Panc1 (cell line): ENCODE data around the gene LIPC.

Source experiments
- CTCF ChIP-seq: fragments of 450-650 bp; IDR thresholded peaks from 2 replicates; pipeline ENCODE4 v1.5.1; 2017; ENCODE audit warnings: mild to moderate bottlenecking
- POLR2AphosphoS5 ChIP-seq: IDR thresholded peaks from 2 replicates; pipeline ENCODE4 v1.6.1; 2012; ENCODE audit warnings: mild to moderate bottlenecking, low read depth, low read length, moderate library complexity
- TCF7L2 ChIP-seq: IDR thresholded peaks from 2 replicates; pipeline ENCODE4 v1.6.1; 2011; ENCODE audit warnings: mild to moderate bottlenecking, low read depth, low read length, inconsistent platforms
- TF ChIP-seq, protein P1 (sequence below), 2 experiments: IDR thresholded peaks; 2 replicates each; pipeline ENCODE4 v1.6.1; 2011 to 2012; ENCODE audit warnings: low read depth in 2 of 2, control low read depth in 1 of 2, low read length in 1 of 2, mild to moderate bottlenecking in 1 of 2, moderate library complexity in 1 of 2; ENCODE audit not compliant: insufficient read depth in 1 of 2

DNA sequence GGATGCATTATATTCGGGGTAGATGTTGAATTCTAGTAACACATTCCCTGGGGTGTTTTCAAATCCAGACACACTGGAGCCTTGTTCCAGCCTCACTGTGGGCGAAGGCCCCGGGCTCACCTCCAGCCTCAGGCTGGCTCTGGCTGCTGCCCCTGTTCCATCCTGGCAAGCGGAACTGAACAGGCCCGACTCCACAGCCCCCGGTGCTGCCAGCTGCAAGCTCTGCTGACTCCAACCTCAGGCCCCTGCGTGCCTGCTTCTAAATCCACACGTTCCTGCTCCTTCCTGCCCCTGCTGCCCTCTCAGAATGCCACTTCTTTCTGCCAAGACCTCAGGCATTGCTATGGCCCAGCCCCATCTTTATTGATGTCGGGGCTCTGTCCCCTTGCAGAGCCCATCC lies 90.6 kb downstream of the LIPC start:
- no peak for TF ChIP-seq CTCF
- no peak for TF ChIP-seq TCF7L2
- TF ChIP-seq, protein P1, sequence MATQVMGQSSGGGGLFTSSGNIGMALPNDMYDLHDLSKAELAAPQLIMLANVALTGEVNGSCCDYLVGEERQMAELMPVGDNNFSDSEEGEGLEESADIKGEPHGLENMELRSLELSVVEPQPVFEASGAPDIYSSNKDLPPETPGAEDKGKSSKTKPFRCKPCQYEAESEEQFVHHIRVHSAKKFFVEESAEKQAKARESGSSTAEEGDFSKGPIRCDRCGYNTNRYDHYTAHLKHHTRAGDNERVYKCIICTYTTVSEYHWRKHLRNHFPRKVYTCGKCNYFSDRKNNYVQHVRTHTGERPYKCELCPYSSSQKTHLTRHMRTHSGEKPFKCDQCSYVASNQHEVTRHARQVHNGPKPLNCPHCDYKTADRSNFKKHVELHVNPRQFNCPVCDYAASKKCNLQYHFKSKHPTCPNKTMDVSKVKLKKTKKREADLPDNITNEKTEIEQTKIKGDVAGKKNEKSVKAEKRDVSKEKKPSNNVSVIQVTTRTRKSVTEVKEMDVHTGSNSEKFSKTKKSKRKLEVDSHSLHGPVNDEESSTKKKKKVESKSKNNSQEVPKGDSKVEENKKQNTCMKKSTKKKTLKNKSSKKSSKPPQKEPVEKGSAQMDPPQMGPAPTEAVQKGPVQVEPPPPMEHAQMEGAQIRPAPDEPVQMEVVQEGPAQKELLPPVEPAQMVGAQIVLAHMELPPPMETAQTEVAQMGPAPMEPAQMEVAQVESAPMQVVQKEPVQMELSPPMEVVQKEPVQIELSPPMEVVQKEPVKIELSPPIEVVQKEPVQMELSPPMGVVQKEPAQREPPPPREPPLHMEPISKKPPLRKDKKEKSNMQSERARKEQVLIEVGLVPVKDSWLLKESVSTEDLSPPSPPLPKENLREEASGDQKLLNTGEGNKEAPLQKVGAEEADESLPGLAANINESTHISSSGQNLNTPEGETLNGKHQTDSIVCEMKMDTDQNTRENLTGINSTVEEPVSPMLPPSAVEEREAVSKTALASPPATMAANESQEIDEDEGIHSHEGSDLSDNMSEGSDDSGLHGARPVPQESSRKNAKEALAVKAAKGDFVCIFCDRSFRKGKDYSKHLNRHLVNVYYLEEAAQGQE (IDR thresholded peaks at IDR 0.05; ENCODE audit: insufficient read depth in 1 of 2, low read depth in 2 of 2, low read length in 1 of 2): no peak
- no peak for TF ChIP-seq POLR2AphosphoS5
